NCI-H345 treated with DMSO at 0.1 percent for 48 hours (cell line): ENCODE measurements around the gene TEAD2.
"Not testable (repeated sequence)": the region's sequence is repeated elsewhere in the genome, so short reads cannot be mapped to it uniquely, and the experiment has no call there.

Experiments
- DNase-seq: peaks from one replicate; lab custom pipeline; 2025; ENCODE audit not compliant: unreplicated experiment; lab: John Stamatoyannopoulos, UW

TEAD2 gene

GRCh38 chr19:49333418-49333805, 28.8 kb downstream of the TEAD2 start:
- no peak for DNase-seq

DNA sequence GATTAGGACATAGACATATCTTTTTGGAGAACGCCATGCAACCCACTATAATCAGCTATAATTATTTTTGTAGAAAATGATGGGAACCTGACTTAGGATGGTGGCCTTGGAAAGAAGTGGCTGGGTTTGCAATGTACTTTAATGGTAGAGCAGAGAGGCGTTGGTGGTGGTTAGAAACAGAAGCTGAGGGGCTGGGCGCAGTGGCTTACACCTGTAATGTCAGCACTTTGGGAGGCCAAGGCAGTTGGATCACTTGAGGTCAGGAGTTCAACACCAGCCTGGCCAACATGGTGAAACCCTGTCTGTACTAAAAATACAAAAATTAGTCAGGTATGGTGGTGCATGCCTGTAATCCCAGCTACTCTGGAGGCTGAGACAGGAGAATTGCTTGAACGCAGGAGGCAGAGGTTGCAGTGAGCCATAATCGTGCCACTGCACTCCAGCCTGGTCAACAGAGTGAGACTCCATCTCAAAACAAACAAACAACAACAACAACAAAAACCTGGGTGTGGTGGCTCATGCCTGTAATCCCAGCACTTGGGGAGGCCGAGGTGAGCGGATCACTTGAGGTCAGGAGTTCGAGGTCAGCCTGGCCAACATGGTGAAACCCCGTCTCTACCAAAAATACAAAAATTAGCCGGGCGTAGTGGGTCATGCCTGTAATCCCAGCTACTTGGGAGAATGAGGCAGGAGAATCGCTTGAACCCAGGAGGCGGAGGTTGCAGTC, 29.4 kb downstream of the TEAD2 start:
- not testable (repeated sequence) for DNase-seq

- DNase-seq, result no peak
Measured at GRCh38 chr19:49331616-49332055, 30.6 kb downstream of the TEAD2 start.

DNA sequence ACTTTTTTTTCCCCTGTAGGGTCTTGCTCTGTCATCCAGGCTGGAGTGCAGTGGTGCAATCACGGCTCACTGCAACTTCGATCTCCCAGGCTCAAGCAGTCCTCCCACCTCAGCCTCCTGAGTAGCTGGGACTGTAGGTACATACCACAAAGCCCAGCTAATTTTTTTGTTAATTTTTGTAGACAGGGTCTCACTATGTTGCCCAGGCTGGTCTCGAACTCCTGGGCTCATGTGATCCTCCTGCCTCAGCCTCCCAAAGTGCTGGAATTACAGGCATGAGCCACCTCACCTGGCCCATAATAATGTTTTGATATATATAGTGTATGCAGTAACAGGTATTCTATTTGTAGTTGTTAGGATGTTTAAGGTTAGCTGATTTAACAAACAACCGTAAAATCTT, 31.0 kb downstream of the TEAD2 start:
- not testable (repeated sequence) for DNase-seq

GRCh38 chr19:49328741-49329140, 33.5 kb downstream of the TEAD2 start:
- DNase-seq, result no peak

DNA sequence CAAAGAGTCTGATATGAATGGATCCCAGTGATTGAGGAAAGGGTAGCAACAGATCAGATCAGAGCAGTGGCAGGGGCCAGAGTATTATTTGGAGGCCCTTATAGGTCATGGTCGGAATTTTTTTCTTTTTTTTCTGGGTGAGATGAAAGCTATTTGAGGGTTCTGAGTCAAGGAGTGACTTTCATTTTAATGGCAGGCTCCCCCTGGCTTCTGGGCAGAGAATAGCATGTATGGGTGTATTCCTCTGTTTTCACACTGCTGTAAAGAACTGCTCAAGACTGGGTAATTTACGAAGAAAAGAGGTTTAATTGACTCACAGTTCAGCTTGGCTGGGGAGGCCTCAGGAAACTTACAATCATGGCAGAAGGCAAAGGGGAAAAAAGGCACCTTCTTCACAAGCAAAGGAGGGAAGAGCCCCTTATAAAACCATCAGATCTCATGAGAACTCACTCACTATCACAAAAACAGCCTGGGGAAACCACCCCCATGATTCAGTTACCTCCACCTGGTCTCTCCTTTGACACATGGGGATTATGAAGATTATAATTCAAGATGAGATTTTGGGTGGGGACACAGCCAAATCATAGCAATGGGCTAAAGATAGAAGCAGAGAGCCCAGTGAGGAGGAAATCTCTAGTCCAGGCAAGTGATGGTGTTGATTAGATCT, 34.2 kb downstream of the TEAD2 start:
- DNase-seq, result no peak

GRCh38 chr19:49326165-49326704, 36.0 kb downstream of the TEAD2 start:
- DNase-seq, result no peak

DNA sequence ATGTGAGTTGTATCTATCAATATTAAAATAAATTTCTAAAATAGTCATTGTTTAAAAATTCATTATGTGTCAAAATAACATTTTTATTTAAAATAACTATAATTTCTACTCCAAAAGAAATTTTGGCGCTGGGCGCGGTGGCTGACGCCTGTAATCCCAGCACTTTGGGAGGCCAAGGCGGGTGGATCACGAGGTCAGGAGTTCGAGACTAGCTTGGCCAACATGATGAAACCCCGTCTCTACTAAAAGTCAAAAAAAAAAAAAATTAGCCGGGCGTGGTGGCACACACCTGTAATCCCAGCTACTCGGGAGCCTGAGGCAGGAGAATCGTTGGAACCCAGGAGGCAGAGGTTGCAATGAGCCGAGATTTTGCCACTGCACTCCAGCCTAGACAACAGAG, 36.5 kb downstream of the TEAD2 start:
- not testable (repeated sequence) for DNase-seq

GRCh38 chr19:49324801-49325576, 37.2 kb downstream of the TEAD2 start, which contains the start of gene SLC6A16:
Gene SLC6A16, minus strand, starts transcription at chr19:49325191. Its CDS starts 13,844 bp downstream, at chr19:49311347.
- DNase-seq, result no peak

GRCh38 chr19:49318296-49318695, 43.9 kb downstream of the TEAD2 start:
- no peak for DNase-seq

DNA sequence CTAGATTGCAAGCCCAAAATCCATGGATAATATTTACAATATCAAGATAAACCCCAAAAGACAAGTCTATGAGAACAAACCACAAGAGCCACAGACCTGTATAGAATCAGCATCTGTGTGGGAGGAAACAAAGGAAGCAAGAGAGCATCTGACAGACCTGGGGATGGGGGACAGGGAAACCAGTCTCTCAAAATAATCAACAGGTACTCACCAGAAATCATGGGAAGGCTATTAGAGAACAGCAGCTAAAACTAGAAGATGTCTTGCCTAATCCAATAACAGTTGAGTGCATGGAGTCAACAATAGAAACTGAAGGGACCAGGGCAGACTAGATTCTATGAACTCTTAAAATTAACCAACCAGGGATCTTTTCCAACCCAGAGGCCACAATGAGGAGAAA, 45.9 kb downstream of the TEAD2 start:
- no peak for DNase-seq

GRCh38 chr19:49315111-49315510, 47.1 kb downstream of the TEAD2 start:
- DNase-seq, result no peak

DNA sequence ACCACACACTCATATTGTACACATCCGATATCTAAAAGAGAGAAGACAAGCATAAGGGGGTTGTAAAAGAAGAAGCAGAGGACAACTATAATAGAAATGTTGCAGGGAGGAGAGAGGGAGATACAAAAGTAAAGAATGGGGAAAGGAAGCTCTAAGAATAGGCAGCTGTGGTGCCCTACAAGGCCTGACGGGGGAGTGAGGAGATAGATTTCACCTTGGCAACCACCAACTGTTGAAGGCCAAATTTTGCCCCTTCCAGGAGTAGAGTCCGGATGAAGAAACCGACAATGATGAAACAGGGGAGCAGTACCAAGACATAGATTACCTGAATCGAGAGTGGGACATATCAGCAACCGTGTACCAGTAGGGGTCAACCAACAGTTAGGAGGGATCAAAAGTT, 53.1 kb downstream of the TEAD2 start:
- DNase-seq, result no peak

DNA sequence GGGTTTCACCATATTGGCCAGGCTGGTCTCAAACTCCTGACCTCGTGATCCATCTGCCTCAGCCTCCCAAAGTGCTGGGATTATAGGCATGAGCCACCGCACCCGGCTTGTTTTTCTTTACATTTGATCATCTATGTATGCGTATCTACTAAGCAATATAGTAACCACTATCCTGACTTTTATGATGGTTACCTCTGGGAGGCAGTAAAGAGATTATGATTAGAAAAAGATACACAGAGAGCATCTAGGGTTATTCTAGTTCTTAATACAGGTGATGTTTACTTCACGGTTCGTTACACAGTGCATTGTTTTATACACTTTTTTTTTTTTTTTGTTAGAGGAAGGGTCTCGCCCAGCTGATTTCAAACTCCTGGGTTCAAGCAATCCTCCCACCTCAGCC, 55.5 kb downstream of the TEAD2 start:
- not testable (repeated sequence) for DNase-seq

GRCh38 chr19:49301866-49302252, 60.4 kb downstream of the TEAD2 start:
- DNase-seq, result no peak

DNA sequence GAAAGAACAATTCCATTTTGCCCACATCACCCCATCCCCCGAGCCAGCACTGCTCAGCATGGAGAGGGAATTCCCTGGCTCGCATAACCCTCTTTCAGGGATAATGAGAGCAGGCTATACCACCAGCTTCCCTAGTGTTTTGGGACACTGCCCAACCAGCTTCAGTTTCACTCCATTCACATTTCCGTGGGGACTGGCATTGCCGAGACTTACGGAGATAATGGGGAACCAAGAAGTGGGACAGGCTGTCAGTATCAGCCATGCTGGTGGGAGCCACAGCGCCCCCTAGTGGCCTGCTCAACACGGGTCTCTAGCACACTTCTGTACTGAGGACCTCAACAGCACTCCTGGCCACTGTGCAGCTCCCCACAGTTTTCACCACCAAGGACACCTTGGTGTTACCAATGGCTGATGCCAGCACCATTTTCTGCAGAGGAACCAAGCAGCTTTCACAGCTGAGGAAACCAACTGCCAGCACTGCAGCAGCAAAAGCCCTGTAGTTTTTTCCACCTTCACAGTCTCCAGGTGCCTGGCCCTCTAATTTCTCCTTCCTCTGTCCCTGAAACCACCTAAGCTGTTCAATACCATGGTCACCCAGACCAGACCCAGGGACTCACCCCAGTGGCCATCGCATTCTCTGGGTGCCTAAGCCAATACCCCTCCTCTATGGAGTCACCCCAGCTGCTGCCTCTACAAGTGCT, 60.9 kb downstream of the TEAD2 start:
- peak; percentile 12 for DNase-seq

DNA sequence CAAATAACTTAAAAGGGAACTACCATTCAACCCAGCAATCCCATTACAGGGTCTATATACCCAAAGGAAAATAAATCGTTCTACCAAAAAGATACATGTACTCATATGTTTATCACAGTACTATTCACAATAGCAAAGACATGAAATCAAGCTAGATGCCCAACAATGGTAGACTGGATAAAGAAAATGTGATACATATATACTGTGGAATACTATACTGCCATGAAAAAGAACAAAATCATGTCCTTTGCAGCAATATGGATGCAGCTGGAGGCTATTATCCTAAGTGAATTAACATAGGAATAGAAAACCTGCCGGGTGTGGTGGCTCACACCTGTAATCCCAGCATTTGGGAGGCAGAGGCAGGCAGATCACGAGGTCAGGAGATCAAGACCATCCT, 63.6 kb downstream of the TEAD2 start:
- not testable (repeated sequence) for DNase-seq

DNA sequence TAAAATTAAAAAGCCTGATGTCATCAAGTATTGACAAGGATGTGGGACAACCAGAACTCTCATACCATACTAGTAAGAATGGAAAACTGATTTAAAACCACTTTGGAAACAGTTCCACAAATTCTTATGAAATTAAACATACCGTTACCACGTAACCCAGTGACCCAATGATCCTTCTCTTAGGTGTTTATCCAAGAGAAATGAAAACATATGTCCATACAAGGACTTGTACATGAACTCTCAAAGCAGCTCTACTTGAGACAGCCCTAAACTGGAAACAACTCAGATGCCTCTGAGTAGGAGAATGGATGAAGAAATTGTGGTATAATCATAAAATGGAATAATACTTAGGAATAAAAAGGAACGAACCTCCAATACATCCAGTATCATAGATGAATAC, 64.8 kb downstream of the TEAD2 start:
- DNase-seq, result no peak

GRCh38 chr19:49295208-49295880, 66.9 kb downstream of the TEAD2 start:
- no peak for DNase-seq

- no peak for DNase-seq
Measured at GRCh38 chr19:49294401-49294800, 67.8 kb downstream of the TEAD2 start.
